GM12864 (cell line): ENCODE results near the gene CPSF7.
"Not testable (repeated sequence)": the region's sequence is repeated elsewhere in the genome, so short reads cannot be mapped to it uniquely, and the experiment has no call there.

Source experiments
- DNase-seq: peaks from one replicate; pipeline ENCODE4 v3.0.0-alpha.2; 2011; ENCODE audit warnings: low read depth
- H3K4me3 ChIP-seq: 2 replicates; pipeline ENCODE4 v1.5.1; 2011; ENCODE audit warnings: mild to moderate bottlenecking, low read depth, low read length, control low read depth
- TF ChIP-seq, protein P1 (sequence below): IDR thresholded peaks from 2 replicates; pipeline ENCODE4 v1.5.1; 2011; ENCODE audit warnings: low read depth, mild to moderate bottlenecking, moderate library complexity, low read length, control low read depth, inconsistent platforms; ENCODE audit errors: missing control alignments

CPSF7 gene

DNA sequence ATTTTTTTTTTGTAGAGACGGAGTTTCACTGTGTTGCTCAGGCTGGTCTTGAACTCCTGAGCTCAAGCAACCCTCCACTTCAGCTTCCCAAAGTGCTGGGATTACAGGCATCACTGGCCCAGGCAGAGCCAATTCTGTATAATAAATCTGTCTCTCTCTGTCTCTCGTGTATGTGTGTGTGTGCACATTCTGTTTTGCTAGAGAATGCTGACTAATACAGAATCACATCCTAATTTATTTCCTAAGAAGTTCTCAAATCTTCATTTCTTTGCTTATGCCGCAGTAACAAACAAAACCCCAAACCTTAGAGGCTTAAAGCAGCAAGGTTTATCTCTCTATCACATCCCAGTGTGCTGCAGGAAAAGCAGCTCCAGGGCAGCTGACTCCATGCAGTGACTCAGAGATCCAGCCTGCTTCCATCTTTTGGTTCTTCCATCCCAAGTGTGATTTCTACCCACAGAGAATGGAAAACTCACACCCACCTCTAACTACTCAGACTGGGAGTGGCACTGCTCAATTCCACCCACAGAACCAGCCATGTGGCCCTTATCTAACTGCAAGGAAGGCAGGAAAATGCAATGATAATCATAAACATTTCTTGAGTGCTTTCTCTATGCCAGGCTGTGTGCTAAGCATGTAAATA, 43.7 kb upstream of the CPSF7 start:
- TF ChIP-seq, protein P1, sequence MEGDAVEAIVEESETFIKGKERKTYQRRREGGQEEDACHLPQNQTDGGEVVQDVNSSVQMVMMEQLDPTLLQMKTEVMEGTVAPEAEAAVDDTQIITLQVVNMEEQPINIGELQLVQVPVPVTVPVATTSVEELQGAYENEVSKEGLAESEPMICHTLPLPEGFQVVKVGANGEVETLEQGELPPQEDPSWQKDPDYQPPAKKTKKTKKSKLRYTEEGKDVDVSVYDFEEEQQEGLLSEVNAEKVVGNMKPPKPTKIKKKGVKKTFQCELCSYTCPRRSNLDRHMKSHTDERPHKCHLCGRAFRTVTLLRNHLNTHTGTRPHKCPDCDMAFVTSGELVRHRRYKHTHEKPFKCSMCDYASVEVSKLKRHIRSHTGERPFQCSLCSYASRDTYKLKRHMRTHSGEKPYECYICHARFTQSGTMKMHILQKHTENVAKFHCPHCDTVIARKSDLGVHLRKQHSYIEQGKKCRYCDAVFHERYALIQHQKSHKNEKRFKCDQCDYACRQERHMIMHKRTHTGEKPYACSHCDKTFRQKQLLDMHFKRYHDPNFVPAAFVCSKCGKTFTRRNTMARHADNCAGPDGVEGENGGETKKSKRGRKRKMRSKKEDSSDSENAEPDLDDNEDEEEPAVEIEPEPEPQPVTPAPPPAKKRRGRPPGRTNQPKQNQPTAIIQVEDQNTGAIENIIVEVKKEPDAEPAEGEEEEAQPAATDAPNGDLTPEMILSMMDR, result no peak
- no peak for DNase-seq
- no peak overlapping the region for H3K4me3 ChIP-seq

DNA sequence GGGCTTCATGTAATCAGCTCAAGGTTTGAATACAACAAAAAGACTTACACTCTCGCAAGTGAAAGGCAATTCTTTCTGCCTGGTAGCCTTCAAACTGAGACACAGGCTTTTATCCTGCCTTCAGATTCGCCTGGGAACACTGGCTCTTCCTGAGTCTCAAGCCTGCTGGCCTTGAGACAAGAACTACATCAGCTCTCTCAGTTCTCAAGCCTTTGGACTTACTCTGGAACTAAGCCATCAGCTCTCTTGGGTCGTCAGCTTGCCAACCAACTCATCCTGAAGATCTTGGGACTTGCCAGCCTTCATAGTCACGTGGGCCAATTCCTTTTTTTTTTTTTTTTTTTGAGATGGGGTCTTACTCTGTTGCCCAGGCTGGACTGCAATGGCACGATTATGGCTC, 43.1 kb upstream of the CPSF7 start:
- DNase-seq, result no peak
- TF ChIP-seq, protein P1, result no peak
- no peak overlapping the region for H3K4me3 ChIP-seq

DNA sequence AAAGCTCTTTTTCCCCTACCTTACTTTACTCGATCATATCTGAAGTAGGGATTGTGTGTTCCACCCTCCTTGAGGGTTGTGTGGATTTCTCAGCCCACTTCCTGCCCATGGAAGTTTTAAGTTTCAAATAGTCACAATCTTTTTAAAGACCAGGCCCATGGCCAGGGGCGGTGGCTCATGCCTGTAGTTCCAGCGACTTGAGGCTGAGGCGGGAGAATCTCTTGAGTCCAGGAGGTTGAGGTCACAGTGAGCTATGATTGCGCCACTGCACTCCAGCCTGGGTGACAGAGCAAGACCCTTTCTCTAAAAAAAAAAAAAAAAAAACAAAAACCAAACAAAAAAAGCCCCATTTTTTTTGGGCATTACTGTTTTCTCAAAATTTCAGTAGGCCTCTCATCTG, 42.5 kb upstream of the CPSF7 start:
- no peak for DNase-seq
- H3K4me3 ChIP-seq, result no peak overlapping the region
- TF ChIP-seq, protein P1, result no peak

DNA sequence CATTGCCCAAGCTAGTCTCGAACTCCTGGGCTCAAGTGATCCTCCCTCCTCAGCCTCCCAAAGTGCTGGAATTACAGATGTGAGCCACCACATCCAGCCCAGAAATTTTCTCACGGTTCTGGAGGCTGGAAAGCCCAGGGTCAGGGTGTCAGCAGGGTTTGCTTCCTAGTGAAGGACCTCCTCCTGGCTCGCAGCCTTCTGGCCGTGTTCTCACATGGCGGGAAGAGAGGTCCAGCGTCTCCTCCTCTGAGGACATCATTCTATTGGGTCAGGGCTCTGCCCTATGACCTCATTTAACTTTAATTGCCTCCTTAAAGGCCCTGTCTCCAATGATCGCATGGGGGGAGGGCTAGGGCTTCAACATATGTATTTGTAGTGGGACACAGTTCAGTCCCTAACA, 38.2 kb upstream of the CPSF7 start:
- TF ChIP-seq, protein P1, result no peak
- no peak overlapping the region for H3K4me3 ChIP-seq
- no peak for DNase-seq

DNA sequence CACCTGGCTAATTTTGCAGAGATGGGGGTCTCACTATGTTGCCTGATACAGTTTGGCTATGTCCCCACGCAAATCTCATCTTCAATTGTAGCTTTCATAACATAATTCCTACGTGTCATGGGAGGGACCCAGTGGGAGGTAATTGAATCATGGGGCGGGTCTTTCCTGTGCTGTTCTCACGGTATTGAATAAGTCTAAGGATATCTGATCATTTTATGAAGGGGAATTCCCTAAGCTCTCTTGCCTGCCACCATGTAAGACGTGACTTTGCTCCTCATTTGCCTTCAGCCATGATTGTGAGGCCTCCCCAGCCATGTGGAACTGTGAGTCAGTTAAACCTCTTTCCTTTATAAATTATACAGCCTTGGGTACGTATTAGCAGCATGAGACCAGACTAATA, 37.8 kb upstream of the CPSF7 start:
- DNase-seq, H3K4me3 ChIP-seq: not testable (repeated sequence)

DNA sequence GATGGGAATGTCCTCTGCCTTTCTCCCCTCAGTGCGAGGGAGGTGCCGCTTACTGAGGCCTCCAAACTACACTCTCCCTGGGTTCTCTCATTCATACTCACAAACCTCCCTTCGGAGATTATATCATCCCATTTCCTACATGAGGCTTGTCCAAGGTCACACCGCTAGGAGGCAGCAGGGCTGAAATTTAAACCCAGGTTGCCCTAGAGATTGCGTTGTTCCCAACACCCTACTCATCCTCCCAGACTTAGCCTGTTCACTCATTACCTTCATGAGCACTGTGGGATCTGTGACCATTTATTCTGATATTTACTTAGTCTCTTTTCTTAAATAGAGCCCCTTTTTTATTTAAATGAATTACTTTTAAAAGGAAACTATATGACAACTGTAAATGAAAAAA, 31.2 kb upstream of the CPSF7 start:
- TF ChIP-seq, protein P1, result no peak
- H3K4me3 ChIP-seq, result no peak overlapping the region
- DNase-seq, result no peak

DNA sequence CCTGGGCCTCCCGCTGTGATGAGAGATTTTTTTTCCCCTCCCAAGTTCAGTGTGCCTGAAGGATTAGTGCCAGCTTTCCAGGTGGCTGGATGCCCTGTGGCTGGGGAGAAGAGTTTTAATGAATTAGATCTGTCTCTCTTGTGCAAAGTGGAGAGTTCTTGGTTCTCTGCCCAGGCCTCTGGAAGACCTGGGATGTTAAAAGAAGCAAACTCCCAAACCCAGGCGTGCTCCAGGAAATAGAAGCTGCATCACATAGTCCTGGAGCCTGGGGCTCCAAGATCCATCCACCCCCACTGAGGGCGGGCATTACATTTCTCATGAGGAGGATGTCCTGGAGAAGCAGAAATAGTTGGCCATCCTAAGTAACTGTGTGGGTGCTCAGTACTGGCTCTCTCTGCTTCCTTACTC, 30.7 kb upstream of the CPSF7 start:
- no peak for DNase-seq
- H3K4me3 ChIP-seq, result no peak overlapping the region

More for the DNA sequence above, 30.7 kb upstream of the CPSF7 start:
- TF ChIP-seq, protein P1, result no peak
